GM12878 (cell line): ENCODE data around the gene CARD14. TPM values are rescaled to one million over a fixed set of nuclear protein-coding genes. Genes with fewer than 3 reads are reported as not detected.

Source experiments
- DPF2 ChIP-seq: fragments of 450-650 bp; IDR thresholded peaks from 2 replicates; pipeline ENCODE4 v1.6.1; 2017; ENCODE audit warnings: mild to moderate bottlenecking
- ETV6 ChIP-seq, 2 experiments: fragments of 450-650 bp in 1 of 2; IDR thresholded peaks in 1 of 2; conservative IDR thresholded peaks in 1 of 2; 2 replicates each; pipeline ENCODE4 v1.6.1; 2014; ENCODE audit warnings: antibody characterized with exemption in 1 of 2, borderline replicate concordance in 1 of 2, low read depth in 1 of 2, mild to moderate bottlenecking in 1 of 2, moderate library complexity in 1 of 2
- FOS ChIP-seq: IDR thresholded peaks from 3 replicates; pipeline ENCODE4 v1.6.1; 2011; ENCODE audit warnings: borderline replicate concordance; ENCODE audit not compliant: insufficient read length; ENCODE audit errors: extremely low read depth
- JUNB ChIP-seq: IDR thresholded peaks from 2 replicates; pipeline ENCODE4 v1.6.1; 2016; ENCODE audit warnings: antibody characterized with exemption, mild to moderate bottlenecking
- KAT2A ChIP-seq: conservative IDR thresholded peaks from 2 replicates; pipeline ENCODE4 v1.6.1; 2011; ENCODE audit warnings: low read depth, low read length; ENCODE audit not compliant: control insufficient read depth
- NBN ChIP-seq: fragments of 450-650 bp; IDR thresholded peaks from 2 replicates; pipeline ENCODE4 v1.6.1; 2016
- NFXL1 ChIP-seq: fragments of 450-650 bp; IDR thresholded peaks from 2 replicates; pipeline ENCODE4 v1.6.1; 2017; ENCODE audit warnings: antibody characterized with exemption, mild to moderate bottlenecking, borderline replicate concordance
- NFYB ChIP-seq: IDR thresholded peaks from 2 replicates; pipeline ENCODE4 v1.6.1; 2011; ENCODE audit warnings: low read depth, mild to moderate bottlenecking, low read length, improper control_type of control experiment, moderate library complexity; ENCODE audit not compliant: insufficient read depth
- NKRF ChIP-seq: fragments of 450-650 bp; conservative IDR thresholded peaks from 2 replicates; pipeline ENCODE4 v1.6.1; 2017; ENCODE audit warnings: mild to moderate bottlenecking, moderate library complexity
- NR2F1 ChIP-seq: fragments of 450-650 bp; conservative IDR thresholded peaks from 2 replicates; pipeline ENCODE4 v1.6.1; 2017; ENCODE audit warnings: mild to moderate bottlenecking
- POLR2AphosphoS5 ChIP-seq: IDR thresholded peaks from 2 replicates; pipeline ENCODE4 v1.6.1; 2011; ENCODE audit warnings: mild to moderate bottlenecking, low read length, inconsistent platforms
- POU2F2 ChIP-seq: IDR thresholded peaks from 3 replicates; pipeline ENCODE4 v1.6.1; 2011; ENCODE audit warnings: low read depth, mild to moderate bottlenecking, low read length, borderline replicate concordance
- RAD21 ChIP-seq: IDR thresholded peaks from 2 replicates; pipeline ENCODE4 v1.6.1; 2011; ENCODE audit warnings: mild to moderate bottlenecking, low read depth, low read length, moderate library complexity; ENCODE audit not compliant: insufficient read depth
- RELB ChIP-seq: fragments of 450-650 bp; IDR thresholded peaks from 2 replicates; pipeline ENCODE4 v1.6.1; 2017; ENCODE audit warnings: low read depth, mild to moderate bottlenecking, moderate library complexity
- SKIL ChIP-seq: fragments of 450-650 bp; IDR thresholded peaks from 2 replicates; pipeline ENCODE4 v1.6.1; 2017; ENCODE audit warnings: mild to moderate bottlenecking, low read depth, inconsistent platforms; ENCODE audit not compliant: poor library complexity, severe bottlenecking
- SMARCA5 ChIP-seq: fragments of 450-650 bp; IDR thresholded peaks from 2 replicates; pipeline ENCODE4 v1.6.1; 2017; ENCODE audit warnings: mild to moderate bottlenecking
- TBL1XR1 ChIP-seq: IDR thresholded peaks from 2 replicates; pipeline ENCODE4 v1.6.1; 2012; ENCODE audit warnings: low read depth, low read length, improper control_type of control experiment
- YY1 ChIP-seq: IDR thresholded peaks from 2 replicates; pipeline ENCODE4 v1.6.1; 2011; ENCODE audit warnings: low read depth, mild to moderate bottlenecking, low read length
- ZNF207 ChIP-seq: fragments of 450-650 bp; IDR thresholded peaks from 2 replicates; pipeline ENCODE4 v1.6.1; 2014; ENCODE audit warnings: antibody characterized with exemption, mild to moderate bottlenecking, borderline replicate concordance
- ZSCAN29 ChIP-seq: fragments of 450-650 bp; IDR thresholded peaks from 2 replicates; pipeline ENCODE4 v1.6.1; 2017; ENCODE audit warnings: mild to moderate bottlenecking, moderate library complexity
- polyA plus RNA-seq, 11 experiments: library from polyadenylated mRNA; depleted of rRNA in 4 of 11; unstranded in 6 of 11; stranded (reverse) in 5 of 11; fragments of >200 nt; fragmentation: Nextera tagmentation in 4 of 11; fragmentation: Illumina TruSeq in 1 of 11; extraction: Ambion mirVana in 4 of 11; extraction: Trizol in 1 of 11; gene quantifications; 1 replicate in 1 of 11; 2 replicates in 10 of 11; pipeline versions ENCODE4 v1.2.1 to v1.2.3, GENCODE V29; 2011 to 2016; ENCODE audit warnings: inconsistent platforms in 2 of 11, missing spikeins in 2 of 11, low read depth in 1 of 11
- total RNA-seq, 4 experiments: library from RNA; depleted of rRNA in 3 of 4; stranded (reverse); fragments of >200 nt in 3 of 4; fragmentation: Illumina TruSeq in 1 of 4; extraction: Trizol in 1 of 4; gene quantifications; 2 replicates each; pipeline versions ENCODE4 v1.2.1 to v1.2.3, GENCODE V29; 2013 to 2021

The CARD14 gene
- total and polyA plus RNA-seq, 10 of the 15 experiments (the other 5 are each of a cell fraction or from before 2014, with no cell fraction given): 0.08 to 0.15 TPM; not detected in 8

- TF ChIP-seq YY1 (peak; percentile 64; the same call in 1 of the 2 replicates), NFXL1 (peak; percentile 87; the same call in 1 of the 2 replicates), SMARCA5 (no peak; the same call in 1 of the 2 replicates), NBN (no peak; the same call in 1 of the 2 replicates), ZNF207 (no peak), ZSCAN29 (0 out of 2 replicates have a peak, but pooled peaks have one; percentile 12), TBL1XR1 (no peak), FOS (no peak), ETV6 (conservative IDR thresholded peaks at IDR 0.05 in 1 of 2, IDR thresholded peaks at IDR 0.05 in 1 of 2; ENCODE audit: borderline replicate concordance in 1 of 2, low read depth in 1 of 2) (no peak), NR2F1 (peak; percentile 62), JUNB (no peak), NKRF (peak; percentile 55), SKIL (no peak), NFYB (no peak), POLR2AphosphoS5 (no peak), DPF2 (peak; percentile 18; the same call in 1 of the 2 replicates), RELB (no peak), KAT2A (no peak), POU2F2 (no peak), RAD21 (no peak)
Observed at GRCh38 chr17:80146121-80147034, 23.5 kb upstream of the CARD14 start (continued).
